WI38 (cell line): ENCODE results near the gene TDRD7.

Source experiments
- H3K4me3 ChIP-seq: 2 replicates; pipeline ENCODE4 v1.5.1; 2011; ENCODE audit warnings: low read depth, mild to moderate bottlenecking, control low read depth, low read length
- TF ChIP-seq, protein P1 (sequence below): IDR thresholded peaks from 2 replicates; pipeline ENCODE4 v1.5.1; 2012; ENCODE audit warnings: low read depth, mild to moderate bottlenecking, control low read depth, low read length

The TDRD7 gene

DNA sequence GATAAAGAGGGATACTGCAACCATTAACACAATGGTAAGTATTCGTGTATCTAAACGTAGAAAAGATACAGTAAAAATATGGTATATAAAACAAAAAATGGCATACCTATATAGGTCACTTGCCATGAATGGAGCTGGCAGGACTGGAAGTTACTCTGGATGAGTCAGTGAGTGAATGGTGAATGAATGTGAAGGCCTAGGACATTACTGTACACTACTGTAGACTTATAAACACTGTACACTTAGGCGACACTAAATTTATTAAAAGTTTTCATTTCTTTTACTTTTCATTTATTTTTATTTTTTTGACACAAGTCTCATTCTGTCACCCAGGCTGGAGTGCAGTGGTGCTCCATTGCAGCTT, 14.1 kb downstream of the TDRD7 start:
- H3K4me3 ChIP-seq = no peak overlapping the region
- TF ChIP-seq, protein P1, sequence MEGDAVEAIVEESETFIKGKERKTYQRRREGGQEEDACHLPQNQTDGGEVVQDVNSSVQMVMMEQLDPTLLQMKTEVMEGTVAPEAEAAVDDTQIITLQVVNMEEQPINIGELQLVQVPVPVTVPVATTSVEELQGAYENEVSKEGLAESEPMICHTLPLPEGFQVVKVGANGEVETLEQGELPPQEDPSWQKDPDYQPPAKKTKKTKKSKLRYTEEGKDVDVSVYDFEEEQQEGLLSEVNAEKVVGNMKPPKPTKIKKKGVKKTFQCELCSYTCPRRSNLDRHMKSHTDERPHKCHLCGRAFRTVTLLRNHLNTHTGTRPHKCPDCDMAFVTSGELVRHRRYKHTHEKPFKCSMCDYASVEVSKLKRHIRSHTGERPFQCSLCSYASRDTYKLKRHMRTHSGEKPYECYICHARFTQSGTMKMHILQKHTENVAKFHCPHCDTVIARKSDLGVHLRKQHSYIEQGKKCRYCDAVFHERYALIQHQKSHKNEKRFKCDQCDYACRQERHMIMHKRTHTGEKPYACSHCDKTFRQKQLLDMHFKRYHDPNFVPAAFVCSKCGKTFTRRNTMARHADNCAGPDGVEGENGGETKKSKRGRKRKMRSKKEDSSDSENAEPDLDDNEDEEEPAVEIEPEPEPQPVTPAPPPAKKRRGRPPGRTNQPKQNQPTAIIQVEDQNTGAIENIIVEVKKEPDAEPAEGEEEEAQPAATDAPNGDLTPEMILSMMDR = no peak

DNA sequence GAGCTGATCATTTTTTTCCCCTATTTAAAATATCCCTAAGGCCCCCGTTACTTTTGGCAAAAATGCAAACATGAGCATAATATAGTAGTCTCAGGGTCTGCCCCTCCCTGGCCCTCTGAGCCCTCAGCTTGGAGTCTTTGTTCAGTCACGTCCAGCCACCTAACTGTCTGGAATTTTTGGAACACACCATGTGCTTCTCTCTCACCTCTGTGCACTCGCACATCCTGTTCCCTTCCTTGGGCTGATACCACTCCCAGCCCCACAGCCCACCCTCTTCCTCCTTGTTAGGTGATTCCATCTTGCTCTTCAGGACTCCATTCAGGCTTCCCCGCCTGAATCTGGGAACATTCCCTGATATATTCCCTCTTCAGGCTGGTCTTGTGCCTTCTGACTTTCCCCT, 16.0 kb downstream of the TDRD7 start:
- TF ChIP-seq, protein P1 = no peak

GRCh38 chr9:97430316-97431043, 18.6 kb downstream of the TDRD7 start:
- TF ChIP-seq, protein P1 = no peak
- no peak overlapping the region for H3K4me3 ChIP-seq

More for the DNA sequence above, 16.0 kb downstream of the TDRD7 start:
- H3K4me3 ChIP-seq = no peak overlapping the region

- TF ChIP-seq, protein P1 = no peak
These were observed 19.1 kb downstream of the TDRD7 start for GRCh38 chr9:97431044-97431441.

GRCh38 chr9:97431549-97432143, 19.8 kb downstream of the TDRD7 start:
- H3K4me3 ChIP-seq = no peak overlapping the region
- TF ChIP-seq, protein P1 = no peak

More at GRCh38 chr9:97431044-97431441, 19.1 kb downstream of the TDRD7 start:
- H3K4me3 ChIP-seq = no peak overlapping the region

GRCh38 chr9:97437051-97437600, 25.2 kb downstream of the TDRD7 start:
- TF ChIP-seq, protein P1 = no peak
- no peak overlapping the region for H3K4me3 ChIP-seq

- no peak overlapping the region for H3K4me3 ChIP-seq
- TF ChIP-seq, protein P1 = no peak
These were observed 26.4 kb downstream of the TDRD7 start for GRCh38 chr9:97438257-97438656.
